Measurements from ENCODE around the gene ANKS1A.
"Not testable (repeated sequence)": the region's sequence is repeated elsewhere in the genome, so short reads cannot be mapped to it uniquely, and the experiment has no call there.

ANKS1A gene

GRCh38 chr6:34888874-34889555 lies at the start of gene ANKS1A:
Gene ANKS1A (plus strand): TSS chr6:34889255. CDS start chr6:34889403, 148 bp downstream.
- DNase-seq (ENCODE audit: low read depth), result no peak

- DNase-seq (ENCODE audit: low read depth), result no peak
Measured at GRCh38 chr6:34839666-34840352, 49.2 kb upstream of the ANKS1A start.

GRCh38 chr6:34849066-34849465 lies 40.0 kb upstream of the ANKS1A start:
- not testable (repeated sequence) for DNase-seq (ENCODE audit: low read depth)

- no peak for DNase-seq (ENCODE audit: low read depth)
Measured at GRCh38 chr6:34851361-34851760, 37.7 kb upstream of the ANKS1A start.

GRCh38 chr6:34852406-34853085 lies 36.5 kb upstream of the ANKS1A start:
- no peak for DNase-seq (ENCODE audit: low read depth)

- no peak for DNase-seq (ENCODE audit: low read depth)
Measured at GRCh38 chr6:34855463-34855862, 33.6 kb upstream of the ANKS1A start.

GRCh38 chr6:34858681-34859080 lies 30.4 kb upstream of the ANKS1A start:
- no peak for DNase-seq (ENCODE audit: low read depth)

GRCh38 chr6:34859951-34860350 lies 29.1 kb upstream of the ANKS1A start:
- no peak for DNase-seq (ENCODE audit: low read depth)

- DNase-seq (ENCODE audit: low read depth), result no peak
Measured at GRCh38 chr6:34860776-34861175, 28.3 kb upstream of the ANKS1A start.

GRCh38 chr6:34864007-34864406 lies 25.0 kb upstream of the ANKS1A start:
- no peak for DNase-seq (ENCODE audit: low read depth)

GRCh38 chr6:34865107-34865506 lies 23.9 kb upstream of the ANKS1A start:
- DNase-seq (ENCODE audit: low read depth), result no peak

GRCh38 chr6:34866509-34866908 lies 22.5 kb upstream of the ANKS1A start:
- DNase-seq (ENCODE audit: low read depth), result no peak

- DNase-seq (ENCODE audit: low read depth), result no peak
Measured at GRCh38 chr6:34867484-34867883, 21.6 kb upstream of the ANKS1A start.

GRCh38 chr6:34871853-34872252 lies 17.2 kb upstream of the ANKS1A start:
- no peak for DNase-seq (ENCODE audit: low read depth)

GRCh38 chr6:34872332-34872731 lies 16.7 kb upstream of the ANKS1A start:
- DNase-seq (ENCODE audit: low read depth), result no peak

- DNase-seq (ENCODE audit: low read depth), result no peak
Measured at GRCh38 chr6:34875292-34876213, 13.5 kb upstream of the ANKS1A start.

- DNase-seq (ENCODE audit: low read depth), result no peak
Measured at GRCh38 chr6:34876472-34876871, 12.6 kb upstream of the ANKS1A start.

- DNase-seq (ENCODE audit: low read depth), result no peak
Measured at GRCh38 chr6:34877259-34877658, 11.8 kb upstream of the ANKS1A start.

- DNase-seq (ENCODE audit: low read depth), result no peak
Measured at GRCh38 chr6:34877869-34878485, 11.1 kb upstream of the ANKS1A start.

- not testable (repeated sequence) for DNase-seq (ENCODE audit: low read depth)
Measured at GRCh38 chr6:34884073-34884472, 5.0 kb upstream of the ANKS1A start.

- DNase-seq (ENCODE audit: low read depth), result no peak
Measured at GRCh38 chr6:34884996-34885395, 4.1 kb upstream of the ANKS1A start.

GRCh38 chr6:34885837-34886236 lies 3.2 kb upstream of the ANKS1A start:
- DNase-seq (ENCODE audit: low read depth), result not testable (repeated sequence)

Data from fibroblast of gingiva (primary cell).